ENCODE measurements around the gene THNSL1.

The THNSL1 gene

GRCh38 chr10:25061125-25061524 lies 44.7 kb downstream of the THNSL1 start:
- DNase-seq, result no peak

- DNase-seq, result no peak
Measured at GRCh38 chr10:25061711-25062449, 45.5 kb downstream of the THNSL1 start.

GRCh38 chr10:25063157-25063556 lies 46.7 kb downstream of the THNSL1 start:
- no peak for DNase-seq

DNA sequence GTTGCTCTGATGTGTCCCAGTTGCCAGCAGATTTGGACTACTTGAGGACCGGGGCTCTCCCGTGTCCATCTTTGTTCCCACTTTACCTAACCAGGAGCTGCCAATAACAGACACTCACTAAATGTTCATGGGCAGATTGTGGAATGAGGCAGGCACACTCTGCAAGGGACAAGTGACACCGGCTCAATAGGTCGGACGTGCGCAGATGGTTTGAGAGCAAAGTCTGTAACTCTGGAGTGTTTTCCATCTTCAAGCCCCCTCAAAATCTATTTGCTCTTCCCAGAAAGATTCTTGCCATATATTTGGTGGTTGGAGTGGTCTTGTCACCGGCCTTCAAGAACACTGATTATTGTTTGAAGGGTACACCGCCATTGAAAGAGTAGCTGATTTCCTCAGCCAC lies 47.2 kb downstream of the THNSL1 start:
- DNase-seq, result no peak

GRCh38 chr10:25064401-25064800 lies 48.0 kb downstream of the THNSL1 start:
- DNase-seq, result no peak

DNA sequence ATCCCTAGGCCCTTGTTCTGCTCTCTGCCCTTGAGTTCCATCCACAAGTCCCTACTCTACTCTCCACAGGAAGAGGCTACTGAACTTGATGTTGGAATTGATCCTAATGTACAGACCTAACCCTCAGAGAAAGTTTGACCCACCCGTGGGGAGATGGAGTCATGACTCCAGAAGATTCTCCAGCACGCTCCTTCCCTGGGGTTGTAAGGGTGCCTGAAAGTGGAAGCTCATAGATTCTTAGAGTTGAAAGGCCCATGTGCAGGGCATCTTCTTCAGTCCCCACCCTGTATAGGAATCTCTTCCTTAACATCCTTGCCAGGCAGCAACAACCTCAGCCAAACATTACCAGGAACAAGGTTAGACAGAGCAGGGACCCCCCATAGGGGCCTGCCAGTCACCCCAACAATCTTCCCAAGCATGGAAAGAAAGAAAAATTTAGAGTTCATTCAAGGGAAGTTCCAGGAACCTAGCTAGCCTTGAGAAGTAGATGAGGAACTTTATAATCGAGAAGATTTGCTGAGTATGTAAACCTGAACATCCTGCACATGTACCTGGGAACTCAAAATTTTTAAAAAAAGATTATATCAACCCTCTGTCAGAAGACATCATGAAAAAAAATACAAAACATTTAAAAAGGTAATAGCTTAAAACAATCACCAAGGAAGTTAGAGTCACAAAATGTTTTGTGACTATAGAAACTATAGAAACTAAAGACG lies 49.5 kb downstream of the THNSL1 start:
- DNase-seq, result no peak

- DNase-seq, result no peak
Measured at GRCh38 chr10:25068152-25069058, 52.0 kb downstream of the THNSL1 start.

DNA sequence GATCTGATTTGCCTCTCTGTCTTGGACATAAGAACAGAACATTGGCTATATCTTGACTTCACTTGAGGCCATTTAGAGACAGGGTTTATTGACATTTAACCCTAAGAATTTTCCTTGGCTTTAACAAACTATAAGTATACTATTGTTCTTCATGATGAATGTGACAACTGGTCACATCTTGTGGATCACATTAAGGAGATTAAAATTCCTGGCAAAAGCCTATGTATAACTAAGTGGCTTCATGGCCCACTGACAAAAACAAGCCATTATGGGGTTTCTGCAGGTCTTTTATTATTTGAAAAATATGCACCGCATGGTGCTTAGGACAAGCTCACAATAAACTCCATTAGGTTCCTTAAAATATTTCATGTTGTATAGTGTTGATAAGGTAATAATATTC lies 54.8 kb downstream of the THNSL1 start:
- no peak for DNase-seq

DNA sequence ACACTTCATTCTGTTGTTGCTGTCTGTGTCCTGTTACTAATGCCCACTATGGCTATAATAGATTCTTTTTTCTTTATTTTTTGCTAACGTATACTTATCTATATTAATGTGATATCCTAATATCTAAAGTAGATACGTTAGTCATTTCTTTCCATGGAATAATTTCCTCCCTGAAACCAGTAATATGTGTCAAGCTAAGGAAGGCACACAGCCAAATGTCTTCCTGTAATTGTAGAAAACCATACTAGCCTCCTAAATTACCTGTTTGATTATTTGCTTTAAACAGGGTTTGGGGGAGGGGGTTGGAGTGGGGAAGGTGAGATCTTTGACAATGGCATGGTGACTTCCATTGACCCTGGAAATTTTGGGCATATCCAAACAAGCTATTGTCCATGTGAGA lies 56.4 kb downstream of the THNSL1 start:
- DNase-seq, result no peak

GRCh38 chr10:25075825-25076224 lies 59.4 kb downstream of the THNSL1 start:
- no peak for DNase-seq
